NCI-H1694 treated with DMSO at 0.1 percent for 48 hours (cell line): ENCODE measurements around the gene ACMSD.

Source experiments
- DNase-seq: peaks from one replicate; lab custom pipeline; 2025; lab: John Stamatoyannopoulos, UW

Gene ACMSD

DNA sequence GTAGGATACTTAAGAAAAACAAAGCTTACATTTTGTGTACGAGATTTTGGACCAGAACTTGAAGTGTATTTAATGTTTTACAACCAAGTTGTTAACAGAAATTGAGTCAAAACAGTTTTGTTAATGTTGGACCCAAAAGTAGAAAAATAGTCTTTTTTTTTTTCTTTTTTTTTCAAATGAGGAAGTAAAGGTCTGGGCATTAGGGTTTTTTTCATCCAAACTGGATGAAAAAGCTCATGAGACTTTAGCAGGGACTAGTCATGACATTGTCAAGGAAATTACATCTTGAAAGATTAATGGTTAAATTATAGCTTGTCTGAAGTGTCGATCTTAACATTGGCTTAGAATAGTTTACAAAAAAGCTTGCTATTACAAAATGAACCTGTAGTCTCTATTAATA lies 112.5 kb downstream of the ACMSD start:
- no peak for DNase-seq
